Liver (tissue), 9 donors: ENCODE results near the gene CACFD1. TPM values are rescaled to one million over a fixed set of nuclear protein-coding genes. Genes with fewer than 3 reads are reported as not detected.

Source experiments
- DNase-seq: peaks from one replicate; pipeline ENCODE4 v3.0.0-alpha.2; 2017; ENCODE audit warnings: low spot score
- H3K27ac ChIP-seq, 2 donors: one replicate each; pipeline ENCODE4 v1.7.0; 2013; ENCODE audit warnings: inconsistent platforms in 2 of 2, low read length in 2 of 2, control low read depth in 1 of 2, low read depth in 1 of 2, mild to moderate bottlenecking in 1 of 2
- H3K27me3 ChIP-seq, 4 donors: one replicate each; pipeline versions ENCODE4 v1.6.1 to v1.7.0; 2013; ENCODE audit warnings: low read length in 3 of 4, inconsistent platforms in 1 of 4, mild to moderate bottlenecking in 1 of 4, moderate library complexity in 1 of 4; ENCODE audit not compliant: control insufficient read depth in 4 of 4, insufficient read depth in 4 of 4
- H3K36me3 ChIP-seq, 4 donors: one replicate each; pipeline versions ENCODE4 v1.6.1 to v1.7.0; 2013; ENCODE audit warnings: low read length in 3 of 4, mild to moderate bottlenecking in 3 of 4, low read depth in 1 of 4, moderate library complexity in 1 of 4; ENCODE audit not compliant: control insufficient read depth in 4 of 4, insufficient read depth in 3 of 4
- H3K4me1 ChIP-seq, 4 donors: one replicate each; pipeline versions ENCODE4 v1.6.1 to v1.7.0; 2013; ENCODE audit warnings: low read length in 3 of 4, mild to moderate bottlenecking in 3 of 4, moderate library complexity in 1 of 4; ENCODE audit not compliant: control insufficient read depth in 4 of 4, insufficient read depth in 4 of 4
- H3K4me3 ChIP-seq, 3 donors: one replicate each; pipeline versions ENCODE4 v1.6.1 to v1.7.0; 2013; ENCODE audit warnings: low read length in 3 of 3, control low read depth in 1 of 3, low read depth in 1 of 3, mild to moderate bottlenecking in 1 of 3
- H3K9ac ChIP-seq, 2 donors: one replicate each; pipeline ENCODE4 v1.7.0; 2013; ENCODE audit warnings: low read length in 2 of 2, mild to moderate bottlenecking in 2 of 2, moderate library complexity in 2 of 2, control low read depth in 1 of 2, low read depth in 1 of 2
- H3K9me3 ChIP-seq, 4 donors: one replicate each; pipeline versions ENCODE4 v1.6.1 to v1.7.0; 2013; ENCODE audit warnings: low read length in 3 of 4; ENCODE audit not compliant: control insufficient read depth in 4 of 4
- ATF3 ChIP-seq: IDR thresholded peaks from 2 replicates; pipeline ENCODE4 v1.6.1; 2016; ENCODE audit warnings: antibody characterized with exemption
- CTCF ChIP-seq: fragments of 150-350 bp; IDR thresholded peaks from 2 replicates; pipeline ENCODE4 v1.5.1; 2017; ENCODE audit warnings: improper control_type of control experiment, low read depth, low read length; ENCODE audit not compliant: missing input control
- EGR1 ChIP-seq, 2 donors: IDR thresholded peaks; 2 replicates each; pipeline ENCODE4 v1.6.1; 2016 to 2018; ENCODE audit warnings: antibody characterized with exemption in 2 of 2, low read depth in 2 of 2
- FOXA1 ChIP-seq: IDR thresholded peaks from 2 replicates; pipeline ENCODE4 v1.6.1; 2016; ENCODE audit warnings: antibody characterized with exemption
- FOXA2 ChIP-seq: IDR thresholded peaks from 2 replicates; pipeline ENCODE4 v1.6.1; 2016; ENCODE audit warnings: antibody characterized with exemption
- GABPA ChIP-seq, 2 donors: IDR thresholded peaks in 1 of 2; conservative IDR thresholded peaks in 1 of 2; 2 replicates each; pipeline ENCODE4 v1.6.1; 2016; ENCODE audit warnings: antibody characterized with exemption in 2 of 2, mild to moderate bottlenecking in 1 of 2, moderate library complexity in 1 of 2
- HNF4A ChIP-seq, 2 donors: conservative IDR thresholded peaks; 2 replicates each; pipeline ENCODE4 v1.6.1; 2016; ENCODE audit warnings: antibody characterized with exemption in 2 of 2, mild to moderate bottlenecking in 2 of 2
- HNF4G ChIP-seq: IDR thresholded peaks from 2 replicates; pipeline ENCODE4 v1.6.1; 2016; ENCODE audit warnings: antibody characterized with exemption
- JUND ChIP-seq, 2 donors: IDR thresholded peaks; 2 replicates each; pipeline ENCODE4 v1.6.1; 2016; ENCODE audit warnings: antibody characterized with exemption in 2 of 2
- MAX ChIP-seq: IDR thresholded peaks from 2 replicates; pipeline ENCODE4 v1.6.1; 2016; ENCODE audit warnings: antibody characterized with exemption
- NR2F2 ChIP-seq: IDR thresholded peaks from 2 replicates; pipeline ENCODE4 v1.6.1; 2016; ENCODE audit warnings: antibody characterized with exemption
- RAD21 ChIP-seq, 2 donors: IDR thresholded peaks; 2 replicates each; pipeline ENCODE4 v1.6.1; 2016; ENCODE audit warnings: antibody characterized with exemption in 2 of 2, mild to moderate bottlenecking in 2 of 2
- REST ChIP-seq: IDR thresholded peaks from 2 replicates; pipeline ENCODE4 v1.6.1; 2016; ENCODE audit warnings: antibody characterized with exemption, mild to moderate bottlenecking
- RXRA ChIP-seq, 2 donors: IDR thresholded peaks; 2 replicates each; pipeline ENCODE4 v1.6.1; 2017 to 2018; ENCODE audit warnings: antibody characterized with exemption in 2 of 2, mild to moderate bottlenecking in 1 of 2
- SP1 ChIP-seq: IDR thresholded peaks from 2 replicates; pipeline ENCODE4 v1.6.1; 2018; ENCODE audit warnings: antibody characterized with exemption, mild to moderate bottlenecking
- TAF1 ChIP-seq: conservative IDR thresholded peaks from 2 replicates; pipeline ENCODE4 v1.6.1; 2016; ENCODE audit warnings: antibody characterized with exemption, mild to moderate bottlenecking
- YY1 ChIP-seq: IDR thresholded peaks from 2 replicates; pipeline ENCODE4 v1.6.1; 2016; ENCODE audit warnings: antibody characterized with exemption, mild to moderate bottlenecking
- ZBTB33 ChIP-seq: IDR thresholded peaks from 2 replicates; pipeline ENCODE4 v1.6.1; 2016; ENCODE audit warnings: antibody characterized with exemption
- WGBS: extraction: QIAGEN DNeasy Blood & Tissue Kit; methylation state at CpG from one replicate; pipeline ENCODE4 v1.1.7; 2013; 5-methylcytosine and 5-hydroxymethylcytosine counted together
- polyA plus RNA-seq, 2 donors: library from polyadenylated mRNA; stranded (reverse) in 1 of 2; unstranded in 1 of 2; fragments of 200-250 nt in 1 of 2; fragments of >200 nt in 1 of 2; fragmentation: Nextera tagmentation in 1 of 2; extraction: Ambion mirVana in 1 of 2; gene quantifications; one replicate each; pipeline versions ENCODE4 v1.2.1 to v1.2.3, GENCODE V29; 2013 to 2015
- total RNA-seq, 2 donors: library from RNA; depleted of rRNA; stranded (reverse); fragments of >200 nt; gene quantifications; one replicate each; pipeline ENCODE4 v1.2.3, GENCODE V29; 2014
- donor health status: healthy.
- donor health status: healthy.
- donor health status: healthy.
- donor health status: healthy.
- donor health status: healthy.

Gene CACFD1
- total and polyA plus RNA-seq, 4 donors = 10.1 to 34.5 (median 26.4) TPM

- no peaks in the 10 kb centered on the region for H3K27me3 ChIP-seq
- no peak overlapping the region for H3K27ac ChIP-seq
- 90% methylated on average over 24 of the region's 24 CpGs for WGBS
- H3K4me1 ChIP-seq = peaks cover 6 to 26% (median 20%) of the 10 kb centered on the region in 4 donors
- no peak for TF ChIP-seq CTCF
- TF ChIP-seq HNF4G = no peak
- no peak for TF ChIP-seq EGR1 (IDR thresholded peaks at IDR 0.05; ENCODE audit: low read depth in 2 of 2)
- TF ChIP-seq MAX = no peak
- no peak for TF ChIP-seq HNF4A (conservative IDR thresholded peaks at IDR 0.05)
- no peak for TF ChIP-seq YY1
- TF ChIP-seq TAF1 = no peak
- DNase-seq = no peak
- H3K9me3 ChIP-seq = no peaks in the 10 kb centered on the region
- no peak overlapping the region for H3K9ac ChIP-seq
- no peak overlapping the region for H3K4me3 ChIP-seq
- H3K36me3 ChIP-seq = peaks cover 2 to 18% (median 15%) of the 10 kb centered on the region in 4 donors
Observed at GRCh38 chr9:133463864-133464615, 4.3 kb downstream of the CACFD1 start.

- H3K27me3 ChIP-seq = no peaks in the 10 kb centered on the region
- H3K4me3 ChIP-seq = no peak overlapping the region
- H3K4me1 ChIP-seq = peaks cover 3 to 23% (median 18%) of the 10 kb centered on the region in 4 donors
- 96% methylated on average over 10 of the region's 10 CpGs for WGBS
- DNase-seq = no peak
- no peak overlapping the region for H3K27ac ChIP-seq
- H3K36me3 ChIP-seq = peaks cover 2 to 18% (median 15%) of the 10 kb centered on the region in 4 donors
- H3K9me3 ChIP-seq = no peaks in the 10 kb centered on the region
- H3K9ac ChIP-seq = no peak overlapping the region
- TF ChIP-seq HNF4G (no peak), FOXA1 (no peak), NR2F2 (no peak), ATF3 (no peak), ZBTB33 (no peak), EGR1 (IDR thresholded peaks at IDR 0.05; ENCODE audit: low read depth in 2 of 2) (no peak), REST (no peak), HNF4A (conservative IDR thresholded peaks at IDR 0.05) (no peak), FOXA2 (no peak), CTCF (no peak), MAX (no peak), RXRA (IDR thresholded peaks at IDR 0.05) (no peak), JUND (IDR thresholded peaks at IDR 0.05) (no peak), TAF1 (no peak), YY1 (no peak), RAD21 (IDR thresholded peaks at IDR 0.05) (no peak), GABPA (IDR thresholded peaks at IDR 0.05 in 1 of 2, conservative IDR thresholded peaks at IDR 0.05 in 1 of 2) (no peak), SP1 (no peak)
Observed at GRCh38 chr9:133464638-133465037, 4.9 kb downstream of the CACFD1 start.
